Limb (tissue), 2 donors: ENCODE results near the gene CTSE.

Experiments used
- DNase-seq, 2 donors: peaks; one replicate each; pipeline ENCODE4 v3.0.0-alpha.2; 2016; ENCODE audit errors: extremely low spot score in 2 of 2

Gene CTSE

GRCh38 chr1:205992218-205992882, 31.3 kb downstream of the CTSE start:
- DNase-seq: no peak

- no peak for DNase-seq
These were observed 32.5 kb downstream of the CTSE start for GRCh38 chr1:205991237-205991636.

GRCh38 chr1:205990226-205990625, 33.5 kb downstream of the CTSE start:
- DNase-seq: no peak

- no peak for DNase-seq
These were observed 33.9 kb downstream of the CTSE start for GRCh38 chr1:205989786-205990185.

- DNase-seq: no peak
These were observed 35.1 kb downstream of the CTSE start for GRCh38 chr1:205988585-205988995.

GRCh38 chr1:205986861-205987260, 36.8 kb downstream of the CTSE start:
- DNase-seq: no peak

GRCh38 chr1:205986292-205986691, 37.4 kb downstream of the CTSE start:
- no peak for DNase-seq

GRCh38 chr1:205985330-205986005, 38.2 kb downstream of the CTSE start:
- DNase-seq: no peak

- DNase-seq: peak; percentile 69 to 73
These were observed 39.6 kb downstream of the CTSE start for GRCh38 chr1:205983925-205984725.

GRCh38 chr1:205981257-205981656, 42.4 kb downstream of the CTSE start:
- DNase-seq: no peak

- DNase-seq: no peak
These were observed 43.3 kb downstream of the CTSE start for GRCh38 chr1:205980237-205980870.

GRCh38 chr1:205979301-205979700, 44.4 kb downstream of the CTSE start:
- DNase-seq: no peak

GRCh38 chr1:205978676-205979075, 45.0 kb downstream of the CTSE start:
- DNase-seq: no peak

GRCh38 chr1:205977402-205978014, 46.2 kb downstream of the CTSE start:
- DNase-seq: peak; percentile 82 to 84

- DNase-seq: no peak
These were observed 46.8 kb downstream of the CTSE start for GRCh38 chr1:205976708-205977401.

- DNase-seq: no peak
These were observed 47.7 kb downstream of the CTSE start for GRCh38 chr1:205976036-205976435.

GRCh38 chr1:205975387-205975998, 48.2 kb downstream of the CTSE start:
- DNase-seq: no peak

GRCh38 chr1:205974712-205975111, 49.0 kb downstream of the CTSE start:
- DNase-seq: no peak

- DNase-seq: no peak
These were observed 50.1 kb downstream of the CTSE start for GRCh38 chr1:205973377-205974232.
